HEK293T (cell line): ENCODE measurements around the gene GRIK1.

Source experiments
- FOXK2 ChIP-seq: fragments of 450-650 bp; IDR thresholded peaks from 2 replicates; pipeline ENCODE4 v1.6.1; 2016; ENCODE audit warnings: mild to moderate bottlenecking
- HDGF ChIP-seq: fragments of 450-650 bp; IDR thresholded peaks from 2 replicates; pipeline ENCODE4 v1.6.1; 2017; ENCODE audit warnings: antibody characterized with exemption, borderline replicate concordance
- LEF1 ChIP-seq: fragments of 450-650 bp; IDR thresholded peaks from 2 replicates; pipeline ENCODE4 v1.6.1; 2017; ENCODE audit warnings: mild to moderate bottlenecking, borderline replicate concordance

GRCh38 chr21:29748391-29749167, 191.2 kb downstream of the GRIK1 start:
- no peak for TF ChIP-seq HDGF
- no peak for TF ChIP-seq LEF1
- TF ChIP-seq FOXK2: no peak
